ENCODE results near the gene NDST4.

The NDST4 gene

GRCh38 chr4:114782415-114783214 is 330.8 kb downstream of the NDST4 start:
- peak; percentile 79 for DNase-seq

- DNase-seq, result peak; percentile 53
Measured at GRCh38 chr4:114780205-114780604, 333.2 kb downstream of the NDST4 start.

Measured in NCI-H1436 (cell line).